ENCODE measurements around the gene PDLIM7. TPM values are rescaled to one million over a fixed set of nuclear protein-coding genes. Genes with fewer than 3 reads are reported as not detected.
A peak's percentile ranks its signal among the peaks of the same experiment; 100 is the strongest.

PDLIM7 gene
- total RNA-seq, 1 experiment from 2014 or later: 132 TPM

GRCh38 chr5:177500685-177501522 is 3.5 kb upstream of the PDLIM7 start:
- TF ChIP-seq EZH2 (IDR thresholded peaks at IDR 0.05; ENCODE audit: borderline replicate concordance, low read depth, low read length, poor library complexity, severe bottlenecking): no peak
- peak; percentile 90 for TF ChIP-seq CTCF (conservative IDR thresholded peaks at IDR 0.05; ENCODE audit: low read depth, low read length)

GRCh38 chr5:177499842-177500241 is 2.4 kb upstream of the PDLIM7 start:
- ChIA-PET CTCF (no interaction called here), POLR2A (ENCODE audit: low non-redundant PET) (no interaction called here)
- no peaks in the 10 kb centered on the region for H3K27me3 ChIP-seq (replicated peaks; ENCODE audit: insufficient read depth, low read depth, low read length, poor library complexity)
- peaks cover 24% of the 10 kb centered on the region for H3K4me1 ChIP-seq (ENCODE audit: insufficient read depth, low read length, poor library complexity, severe bottlenecking)
- no TSS peak for BruUV-seq (replicated peaks)
- H3K9me3 ChIP-seq (ENCODE audit: low read depth, low read length, poor library complexity, severe bottlenecking): no peaks in the 10 kb centered on the region
- no peak overlapping the region for H3K27ac ChIP-seq (ENCODE audit: low read depth, low read length, poor library complexity, severe bottlenecking)
- intact Hi-C loops (cut with micrococcal nuclease; ENCODE audit: unreplicated experiment): no loop called here
- TF ChIP-seq EZH2 (IDR thresholded peaks at IDR 0.05; ENCODE audit: borderline replicate concordance, low read depth, low read length, poor library complexity, severe bottlenecking) (no peak), CTCF (conservative IDR thresholded peaks at IDR 0.05; ENCODE audit: low read depth, low read length) (no peak)
- no peaks in the 10 kb centered on the region for H3K36me3 ChIP-seq (ENCODE audit: insufficient read depth, low read length, poor library complexity, severe bottlenecking)
- no peak for DNase-seq (ENCODE audit: low spot score)
- H3K4me3 ChIP-seq (ENCODE audit: low read depth, low read length, poor library complexity, severe bottlenecking): no peak overlapping the region

More at GRCh38 chr5:177500685-177501522, 3.5 kb upstream of the PDLIM7 start:
- H3K27ac ChIP-seq (ENCODE audit: low read depth, low read length, poor library complexity, severe bottlenecking): no peak overlapping the region
- H3K4me1 ChIP-seq (ENCODE audit: insufficient read depth, low read length, poor library complexity, severe bottlenecking): peaks cover 14% of the 10 kb centered on the region
- peak; percentile 83 for DNase-seq (ENCODE audit: low spot score)
- H3K4me3 ChIP-seq (ENCODE audit: low read depth, low read length, poor library complexity, severe bottlenecking): no peak overlapping the region
- ChIA-PET POLR2A (ENCODE audit: low non-redundant PET) (no interaction called here), CTCF (interaction anchor here (0.6 to 1.5 kb wide), 6 partner anchors 13 to 387 kb away, joined by 3 to 6 read pairs (median 4); no protein-coding TSS in a partner anchor)
- H3K27me3 ChIP-seq (replicated peaks; ENCODE audit: insufficient read depth, low read depth, low read length, poor library complexity): no peaks in the 10 kb centered on the region
- H3K9me3 ChIP-seq (ENCODE audit: low read depth, low read length, poor library complexity, severe bottlenecking): no peaks in the 10 kb centered on the region
- BruUV-seq (replicated peaks): no TSS peak
- H3K36me3 ChIP-seq (ENCODE audit: insufficient read depth, low read length, poor library complexity, severe bottlenecking): no peaks in the 10 kb centered on the region
- intact Hi-C loops (cut with micrococcal nuclease; ENCODE audit: unreplicated experiment): loop anchor here (1.0 kb wide), 2 partner anchors 111 to 387 kb away; no protein-coding TSS in a partner anchor

- CTCF ChIA-PET: interaction anchor here (0.5 kb wide), 1 partner anchor 9 kb away, joined by 5 read pairs; no protein-coding TSS in a partner anchor
- Histone ChIP-seq H3K4me3 (ENCODE audit: low read depth, low read length, poor library complexity, severe bottlenecking) (peak overlapping the region; percentile 81), H3K4me1 (ENCODE audit: insufficient read depth, low read length, poor library complexity, severe bottlenecking) (peaks cover 34% of the 10 kb centered on the region), H3K27ac (ENCODE audit: low read depth, low read length, poor library complexity, severe bottlenecking) (peak overlapping the region; percentile 29), H3K36me3 (ENCODE audit: insufficient read depth, low read length, poor library complexity, severe bottlenecking) (no peaks in the 10 kb centered on the region), H3K27me3 (replicated peaks; ENCODE audit: insufficient read depth, low read depth, low read length, poor library complexity) (no peaks in the 10 kb centered on the region), H3K9me3 (ENCODE audit: low read depth, low read length, poor library complexity, severe bottlenecking) (no peaks in the 10 kb centered on the region)
- no peak for DNase-seq (ENCODE audit: low spot score)
- TF ChIP-seq EZH2 (IDR thresholded peaks at IDR 0.05; ENCODE audit: borderline replicate concordance, low read depth, low read length, poor library complexity, severe bottlenecking) (no peak), CTCF (conservative IDR thresholded peaks at IDR 0.05; ENCODE audit: low read depth, low read length) (no peak)
- intact Hi-C loops (cut with micrococcal nuclease; ENCODE audit: unreplicated experiment): no loop called here
- BruUV-seq (replicated peaks): no TSS peak
- POLR2A ChIA-PET (ENCODE audit: low non-redundant PET): interaction anchor here (0.6 kb wide), 1 partner anchor 454 kb away, joined by 4 read pairs; no protein-coding TSS in a partner anchor
These were observed 796 bp upstream of the PDLIM7 start for GRCh38 chr5:177498013-177498787.
